ENCODE measurements around the gene RND3. TPM values are rescaled to one million over a fixed set of nuclear protein-coding genes. Genes with fewer than 3 reads are reported as not detected.

RND3 gene
- polyA plus RNA-seq, 3 donors, result not detected

DNA sequence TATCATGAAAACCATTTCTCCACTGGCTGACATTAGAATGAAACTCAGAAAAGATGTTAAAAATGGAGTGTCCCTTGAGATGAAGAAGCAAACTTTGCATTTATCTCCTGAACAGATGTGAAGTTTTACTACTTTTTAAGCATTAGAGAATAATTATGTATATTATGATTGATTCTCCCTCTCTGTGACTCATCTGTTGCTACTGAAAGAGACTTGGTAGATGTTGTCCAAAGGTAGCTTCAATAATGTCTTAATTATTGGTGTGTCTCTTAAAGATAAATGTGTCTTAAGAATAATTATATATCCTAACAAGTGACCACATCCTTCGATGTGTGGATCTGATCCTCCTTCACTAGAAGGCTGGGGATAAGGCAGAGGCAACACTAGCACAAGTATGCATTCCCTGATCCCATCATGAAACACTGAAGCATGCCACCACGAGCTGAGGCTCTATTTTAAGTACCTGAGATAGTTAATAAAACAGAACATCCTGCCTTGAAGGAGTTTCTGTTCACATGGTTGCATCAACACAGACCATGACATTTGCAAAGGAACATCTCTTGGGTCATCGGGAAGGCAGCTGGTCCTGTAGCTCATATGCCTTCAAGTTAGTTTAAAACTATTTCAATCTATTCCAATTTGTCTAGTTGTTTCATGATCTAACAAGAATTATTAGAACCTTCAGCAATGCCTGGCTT lies 15.5 kb downstream of the RND3 start:
- no peaks in the 10 kb centered on the region for H3K36me3 Mint-ChIP-seq
- intact Hi-C loops (cut with micrococcal nuclease), result no loop called here
- TF ChIP-seq, protein P1, sequence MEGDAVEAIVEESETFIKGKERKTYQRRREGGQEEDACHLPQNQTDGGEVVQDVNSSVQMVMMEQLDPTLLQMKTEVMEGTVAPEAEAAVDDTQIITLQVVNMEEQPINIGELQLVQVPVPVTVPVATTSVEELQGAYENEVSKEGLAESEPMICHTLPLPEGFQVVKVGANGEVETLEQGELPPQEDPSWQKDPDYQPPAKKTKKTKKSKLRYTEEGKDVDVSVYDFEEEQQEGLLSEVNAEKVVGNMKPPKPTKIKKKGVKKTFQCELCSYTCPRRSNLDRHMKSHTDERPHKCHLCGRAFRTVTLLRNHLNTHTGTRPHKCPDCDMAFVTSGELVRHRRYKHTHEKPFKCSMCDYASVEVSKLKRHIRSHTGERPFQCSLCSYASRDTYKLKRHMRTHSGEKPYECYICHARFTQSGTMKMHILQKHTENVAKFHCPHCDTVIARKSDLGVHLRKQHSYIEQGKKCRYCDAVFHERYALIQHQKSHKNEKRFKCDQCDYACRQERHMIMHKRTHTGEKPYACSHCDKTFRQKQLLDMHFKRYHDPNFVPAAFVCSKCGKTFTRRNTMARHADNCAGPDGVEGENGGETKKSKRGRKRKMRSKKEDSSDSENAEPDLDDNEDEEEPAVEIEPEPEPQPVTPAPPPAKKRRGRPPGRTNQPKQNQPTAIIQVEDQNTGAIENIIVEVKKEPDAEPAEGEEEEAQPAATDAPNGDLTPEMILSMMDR (IDR thresholded peaks at IDR 0.05), result no peak
- H3K4me2 ChIP-seq (replicated peaks; ENCODE audit: extremely low read depth, low read length, poor library complexity, severe bottlenecking), result no peak overlapping the region
- no peaks in the 10 kb centered on the region for H3K27me3 ChIP-seq (ENCODE audit: control insufficient read depth in 2 of 2, insufficient read depth in 2 of 2, low read length in 2 of 2)
- H3K9me3 Mint-ChIP-seq, result peaks cover 0 to 5% (median 0%) of the 10 kb centered on the region in 7 donors
- no peak overlapping the region for H3K27ac ChIP-seq (ENCODE audit: low read depth in 1 of 2, low read length in 2 of 2)
- no peak overlapping the region for H2AFZ ChIP-seq (ENCODE audit: insufficient read depth, low read depth, low read length, poor library complexity, severe bottlenecking)
- H3K4me3 ChIP-seq (replicated peaks in 1 of 3; ENCODE audit: low read depth in 2 of 3, low read length in 3 of 3), result no peak overlapping the region
- H3K27me3 Mint-ChIP-seq (ENCODE audit: low read depth in 3 of 3), result peaks cover 0 to 4% (median 0%) of the 10 kb centered on the region in 3 donors
- H3K79me2 ChIP-seq (ENCODE audit: insufficient read depth, low read length), result no peaks in the 10 kb centered on the region
- no peaks in the 10 kb centered on the region for H3K4me1 Mint-ChIP-seq
- no peak overlapping the region for H3K9ac ChIP-seq (ENCODE audit: insufficient read depth, low read length, poor library complexity, severe bottlenecking)
- no peaks in the 10 kb centered on the region for H3K9me3 ChIP-seq (replicated peaks in 1 of 2; ENCODE audit: control insufficient read depth in 1 of 2, insufficient read depth in 1 of 2, low read length in 2 of 2)
- no peaks in the 10 kb centered on the region for H4K20me1 ChIP-seq (ENCODE audit: insufficient read depth, low read length)
- H3K4me3 Mint-ChIP-seq, result no peak overlapping the region
- no peaks in the 10 kb centered on the region for H3K36me3 ChIP-seq (replicated peaks in 1 of 2; ENCODE audit: control insufficient read depth in 1 of 2, insufficient read depth in 2 of 2, low read length in 2 of 2)
- DNase-seq, result no peak
- H3K4me1 ChIP-seq (ENCODE audit: control insufficient read depth in 1 of 2, insufficient read depth in 2 of 2, low read length in 2 of 2), result no peaks in the 10 kb centered on the region
- no peak overlapping the region for H3K27ac Mint-ChIP-seq
- 80% methylated on average over 1 of the region's 3 CpGs for WGBS (ENCODE audit: insufficient coverage)

- H3K4me2 ChIP-seq (replicated peaks; ENCODE audit: extremely low read depth, low read length, poor library complexity, severe bottlenecking), result no peak overlapping the region
- H3K4me3 ChIP-seq (replicated peaks in 1 of 3; ENCODE audit: low read depth in 2 of 3, low read length in 3 of 3), result no peak overlapping the region
- H3K9ac ChIP-seq (ENCODE audit: insufficient read depth, low read length, poor library complexity, severe bottlenecking), result no peak overlapping the region
- H3K27me3 ChIP-seq (ENCODE audit: control insufficient read depth in 2 of 2, insufficient read depth in 2 of 2, low read length in 2 of 2), result no peaks in the 10 kb centered on the region
- no peak overlapping the region for H2AFZ ChIP-seq (ENCODE audit: insufficient read depth, low read depth, low read length, poor library complexity, severe bottlenecking)
- WGBS (ENCODE audit: insufficient coverage), result 80% methylated on average over 1 of the region's 5 CpGs
- H3K4me1 ChIP-seq (ENCODE audit: control insufficient read depth in 1 of 2, insufficient read depth in 2 of 2, low read length in 2 of 2), result no peaks in the 10 kb centered on the region
- Mint-ChIP-seq H3K9me3 (peaks cover 0 to 5% (median 0%) of the 10 kb centered on the region in 7 donors), H3K4me1 (no peaks in the 10 kb centered on the region), H3K27ac (no peak overlapping the region), H3K36me3 (no peaks in the 10 kb centered on the region), H3K27me3 (ENCODE audit: low read depth in 3 of 3) (peaks cover 0 to 4% (median 0%) of the 10 kb centered on the region in 3 donors), H3K4me3 (no peak overlapping the region)
- TF ChIP-seq, protein P1 (IDR thresholded peaks at IDR 0.05), result no peak
- no peaks in the 10 kb centered on the region for H3K9me3 ChIP-seq (replicated peaks in 1 of 2; ENCODE audit: control insufficient read depth in 1 of 2, insufficient read depth in 1 of 2, low read length in 2 of 2)
- no peaks in the 10 kb centered on the region for H3K79me2 ChIP-seq (ENCODE audit: insufficient read depth, low read length)
- intact Hi-C loops (cut with micrococcal nuclease), result no loop called here
- H3K36me3 ChIP-seq (replicated peaks in 1 of 2; ENCODE audit: control insufficient read depth in 1 of 2, insufficient read depth in 2 of 2, low read length in 2 of 2), result no peaks in the 10 kb centered on the region
- no peak for DNase-seq
- no peak overlapping the region for H3K27ac ChIP-seq (ENCODE audit: low read depth in 1 of 2, low read length in 2 of 2)
- H4K20me1 ChIP-seq (ENCODE audit: insufficient read depth, low read length), result no peaks in the 10 kb centered on the region
These were observed 17.0 kb downstream of the RND3 start for GRCh38 chr2:150470435-150470834.
